ENCODE data around the gene DGKZ.

- TF ChIP-seq CTCF (IDR thresholded peaks at IDR 0.05; ENCODE audit: low read length) (no peak), EZH2 (IDR thresholded peaks at IDR 0.05; ENCODE audit: borderline replicate concordance, low read length) (no peak)
Measured at GRCh38 chr11:46345881-46346484, 1.3 kb upstream of the DGKZ start.
